HEK293 (cell line): Measurements from ENCODE around the gene PRPF19.

ENCODE experiments used
- CTCF ChIP-seq: fragments of 450-650 bp; formaldehyde crosslinking; IDR thresholded peaks from 2 replicates; pipeline ENCODE4 v1.5.1; 2016; ENCODE audit warnings: missing biosample characterization, missing genetic modification characterization
- GFI1B ChIP-seq: fragments of 450-650 bp; formaldehyde crosslinking; IDR thresholded peaks from 2 replicates; pipeline ENCODE4 v1.5.1; 2016; ENCODE audit warnings: missing biosample characterization, missing genetic modification characterization
- ZBTB1 ChIP-seq: fragments of 450-650 bp; formaldehyde crosslinking; IDR thresholded peaks from 2 replicates; pipeline ENCODE4 v1.5.1; 2016; ENCODE audit warnings: missing biosample characterization, missing genetic modification characterization
- ZEB2 ChIP-seq: fragments of 450-650 bp; formaldehyde crosslinking; IDR thresholded peaks from 2 replicates; pipeline ENCODE4 v1.5.1; 2016; ENCODE audit warnings: missing biosample characterization, missing genetic modification characterization
- ZNF10 ChIP-seq: fragments of 450-650 bp; formaldehyde crosslinking; IDR thresholded peaks from 2 replicates; pipeline ENCODE4 v1.5.1; 2017; ENCODE audit warnings: missing biosample characterization, missing genetic modification characterization
- ZNF112 ChIP-seq: fragments of 450-650 bp; formaldehyde crosslinking; IDR thresholded peaks from 2 replicates; pipeline ENCODE4 v1.5.0; 2017; ENCODE audit warnings: missing biosample characterization, missing genetic modification characterization
- ZNF174 ChIP-seq: fragments of 450-650 bp; formaldehyde crosslinking; IDR thresholded peaks from 2 replicates; pipeline ENCODE4 v1.5.0; 2017; ENCODE audit warnings: missing biosample characterization, mild to moderate bottlenecking, missing genetic modification characterization
- ZNF2 ChIP-seq: fragments of 450-650 bp; formaldehyde crosslinking; IDR thresholded peaks from 2 replicates; pipeline ENCODE4 v1.5.1; 2016; ENCODE audit warnings: missing biosample characterization, missing genetic modification characterization
- ZNF202 ChIP-seq: fragments of 450-650 bp; formaldehyde crosslinking; IDR thresholded peaks from 2 replicates; pipeline ENCODE4 v1.5.1; 2016; ENCODE audit warnings: missing biosample characterization, missing genetic modification characterization, borderline replicate concordance
- ZNF335 ChIP-seq: fragments of 450-650 bp; formaldehyde crosslinking; conservative IDR thresholded peaks from 2 replicates; pipeline ENCODE4 v1.5.1; 2016; ENCODE audit warnings: missing biosample characterization, missing genetic modification characterization
- ZNF560 ChIP-seq: fragments of 450-650 bp; formaldehyde crosslinking; IDR thresholded peaks from 2 replicates; pipeline ENCODE4 v1.5.1; 2017; ENCODE audit warnings: missing biosample characterization, missing genetic modification characterization, borderline replicate concordance
- TF ChIP-seq, protein P1 (sequence below): fragments of 450-650 bp; formaldehyde crosslinking; IDR thresholded peaks from 2 replicates; pipeline ENCODE4 v1.5.1; 2016; ENCODE audit warnings: missing biosample characterization, missing genetic modification characterization

- TF ChIP-seq CTCF (tag by site-specific recombination) = no peak
- TF ChIP-seq ZNF10 = no peak
- no peak for TF ChIP-seq ZBTB1 (tag by site-specific recombination)
- no peak for TF ChIP-seq ZEB2
- TF ChIP-seq, protein P1, sequence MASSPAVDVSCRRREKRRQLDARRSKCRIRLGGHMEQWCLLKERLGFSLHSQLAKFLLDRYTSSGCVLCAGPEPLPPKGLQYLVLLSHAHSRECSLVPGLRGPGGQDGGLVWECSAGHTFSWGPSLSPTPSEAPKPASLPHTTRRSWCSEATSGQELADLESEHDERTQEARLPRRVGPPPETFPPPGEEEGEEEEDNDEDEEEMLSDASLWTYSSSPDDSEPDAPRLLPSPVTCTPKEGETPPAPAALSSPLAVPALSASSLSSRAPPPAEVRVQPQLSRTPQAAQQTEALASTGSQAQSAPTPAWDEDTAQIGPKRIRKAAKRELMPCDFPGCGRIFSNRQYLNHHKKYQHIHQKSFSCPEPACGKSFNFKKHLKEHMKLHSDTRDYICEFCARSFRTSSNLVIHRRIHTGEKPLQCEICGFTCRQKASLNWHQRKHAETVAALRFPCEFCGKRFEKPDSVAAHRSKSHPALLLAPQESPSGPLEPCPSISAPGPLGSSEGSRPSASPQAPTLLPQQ (tag by site-specific recombination) = no peak
- TF ChIP-seq ZNF2 (tag by site-specific recombination) = no peak
- no peak for TF ChIP-seq ZNF560 (tag by site-specific recombination)
- TF ChIP-seq ZNF202 = no peak
- no peak for TF ChIP-seq ZNF335 (tag by site-specific recombination)
- TF ChIP-seq ZNF112 (tag by site-specific recombination) = no peak
- TF ChIP-seq GFI1B (tag by site-specific recombination) = no peak
- TF ChIP-seq ZNF174 = no peak
Observed at GRCh38 chr11:60860943-60861342, 45.4 kb downstream of the PRPF19 start.
